ENCODE results near the gene MYO7B. TPM values are rescaled to one million over a fixed set of nuclear protein-coding genes. Genes with fewer than 3 reads are reported as not detected.
"Not testable (repeated sequence)": the region's sequence is repeated elsewhere in the genome, so short reads cannot be mapped to it uniquely, and the experiment has no call there.

The MYO7B gene
- total RNA-seq, 1 donor from 2014 or later: 5.2 TPM

- H3K27me3 ChIP-seq (ENCODE audit: low read depth): no peaks in the 10 kb centered on the region
- no peaks in the 10 kb centered on the region for H3K4me1 ChIP-seq
- ATAC-seq (no peak), DNase-seq (no peak)
- H3K4me3 ChIP-seq: no peak overlapping the region
- no peaks in the 10 kb centered on the region for H3K9me3 ChIP-seq
- H3K27ac ChIP-seq: no peak overlapping the region
- TF ChIP-seq CTCF (IDR thresholded peaks at IDR 0.05): no peak
- intact Hi-C loops (cut with DNase I): no loop called here
- H3K36me3 ChIP-seq: no peaks in the 10 kb centered on the region
Measured at GRCh38 chr2:127566576-127566975, 31.1 kb downstream of the MYO7B start.

- no peaks in the 10 kb centered on the region for H3K27me3 ChIP-seq (ENCODE audit: low read depth)
- H3K4me3 ChIP-seq: no peak overlapping the region
- no peak overlapping the region for H3K27ac ChIP-seq
- intact Hi-C loops (cut with DNase I): no loop called here
- no peaks in the 10 kb centered on the region for H3K9me3 ChIP-seq
- ATAC-seq (no peak), DNase-seq (no peak)
- no peaks in the 10 kb centered on the region for H3K4me1 ChIP-seq
- no peaks in the 10 kb centered on the region for H3K36me3 ChIP-seq
- no peak for TF ChIP-seq CTCF (IDR thresholded peaks at IDR 0.05)
Measured at GRCh38 chr2:127567351-127567854, 31.9 kb downstream of the MYO7B start.

- Histone ChIP-seq H3K27ac (no peak overlapping the region), H3K36me3 (no peaks in the 10 kb centered on the region), H3K9me3 (no peaks in the 10 kb centered on the region), H3K4me1 (no peaks in the 10 kb centered on the region), H3K27me3 (ENCODE audit: low read depth) (no peaks in the 10 kb centered on the region), H3K4me3 (no peak overlapping the region)
- no peak for DNase-seq
- intact Hi-C loops (cut with DNase I): no loop called here
- ATAC-seq: no peak
- TF ChIP-seq CTCF (IDR thresholded peaks at IDR 0.05): no peak
Measured at GRCh38 chr2:127568128-127568527, 32.6 kb downstream of the MYO7B start.

GRCh38 chr2:127569666-127570065 is 34.2 kb downstream of the MYO7B start:
- no peak for DNase-seq

GRCh38 chr2:127570282-127571250 is 35.1 kb downstream of the MYO7B start:
- TF ChIP-seq CTCF (IDR thresholded peaks at IDR 0.05): no peak
- ATAC-seq (peak; percentile 28 to 44), DNase-seq (no peak)
- no peaks in the 10 kb centered on the region for H3K36me3 ChIP-seq
- no peaks in the 10 kb centered on the region for H3K27me3 ChIP-seq (ENCODE audit: low read depth)
- no peaks in the 10 kb centered on the region for H3K4me1 ChIP-seq
- no peaks in the 10 kb centered on the region for H3K9me3 ChIP-seq
- no peak overlapping the region for H3K4me3 ChIP-seq
- intact Hi-C loops (cut with DNase I): no loop called here
- no peak overlapping the region for H3K27ac ChIP-seq

More at GRCh38 chr2:127569666-127570065, 34.2 kb downstream of the MYO7B start:
- ATAC-seq: no peak
- intact Hi-C loops (cut with DNase I): no loop called here
- no peak overlapping the region for H3K4me3 ChIP-seq
- TF ChIP-seq CTCF (IDR thresholded peaks at IDR 0.05): no peak
- no peaks in the 10 kb centered on the region for H3K4me1 ChIP-seq
- no peaks in the 10 kb centered on the region for H3K36me3 ChIP-seq
- H3K9me3 ChIP-seq: no peaks in the 10 kb centered on the region
- H3K27me3 ChIP-seq (ENCODE audit: low read depth): no peaks in the 10 kb centered on the region
- no peak overlapping the region for H3K27ac ChIP-seq

- peaks cover 11% of the 10 kb centered on the region for H3K4me1 ChIP-seq
- DNase-seq; H3K9me3 ChIP-seq; intact Hi-C loops (cut with DNase I); H3K36me3 ChIP-seq; H3K27ac ChIP-seq; H3K4me3 ChIP-seq; H3K27me3 ChIP-seq (ENCODE audit: low read depth); ATAC-seq: not testable (repeated sequence)
Measured at GRCh38 chr2:127572352-127572751, 36.9 kb downstream of the MYO7B start.
